Fibroblast of skin of left biceps (primary cell): Measurements from ENCODE around the gene TAPBPL.
"Not testable (repeated sequence)": the region's sequence is repeated elsewhere in the genome, so short reads cannot be mapped to it uniquely, and the experiment has no call there.

Experiments
- DNase-seq, 2 experiments: peaks; one replicate each; pipeline ENCODE4 v3.0.0-alpha.2; 2013; ENCODE audit warnings: low read depth in 2 of 2

TAPBPL gene

DNA sequence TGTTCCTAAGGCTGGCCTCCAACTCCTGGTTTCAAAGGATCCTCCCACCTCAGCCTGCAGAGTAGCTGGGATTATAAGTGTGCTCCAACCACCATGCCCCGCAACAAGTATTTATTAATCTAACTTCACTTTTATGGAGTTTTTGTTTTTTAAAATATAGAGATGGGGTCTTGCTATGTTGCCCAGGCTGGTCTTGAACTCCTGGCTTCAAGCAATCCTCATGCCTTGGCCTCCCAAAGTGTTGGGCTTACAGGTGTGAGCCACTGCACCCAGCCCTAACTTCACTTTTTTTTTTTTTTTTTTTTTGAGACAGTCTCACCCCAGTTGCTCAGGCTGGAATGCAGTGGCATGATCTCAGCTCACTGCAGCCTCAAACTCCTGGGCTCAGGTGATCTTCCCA, 38.8 kb downstream of the TAPBPL start:
- DNase-seq = not testable (repeated sequence)

DNA sequence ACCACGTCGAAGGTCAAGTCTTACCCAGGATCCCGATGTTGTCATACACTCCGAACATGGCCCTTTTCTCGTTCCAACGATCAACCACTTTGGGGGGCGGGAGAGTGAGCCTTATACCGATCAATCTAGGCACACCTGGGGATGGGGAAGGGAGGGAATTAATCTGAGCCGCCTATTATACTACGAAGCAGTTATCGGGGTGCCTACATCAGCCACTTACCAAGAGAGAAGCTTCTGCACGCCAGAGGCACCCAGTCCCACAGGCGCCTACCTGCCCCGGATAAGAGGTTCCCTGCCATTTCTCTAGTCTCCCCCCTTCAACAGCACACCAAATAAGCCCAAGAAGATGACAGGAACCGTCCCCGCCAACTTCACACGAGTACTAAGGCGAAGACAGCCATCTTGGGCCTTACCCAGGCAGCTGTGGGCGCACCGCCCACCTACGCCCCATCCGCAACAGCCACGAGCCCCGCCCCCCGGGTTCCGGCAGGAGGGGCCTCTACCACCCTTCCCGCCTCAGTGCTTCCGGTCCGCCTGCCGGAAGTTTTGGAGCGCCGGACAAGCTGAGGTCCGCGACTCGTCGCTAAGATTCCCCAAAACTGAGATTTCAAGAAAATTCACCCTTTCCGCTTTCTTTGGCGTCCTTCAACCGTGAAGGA, 41.1 kb downstream of the TAPBPL start, which contains the start of gene MRPL51:
Gene MRPL51, minus strand, starts transcription at position 425 of the 659 bp plus-strand sequence. Its CDS starts 126 bp downstream, at position 299.
- DNase-seq = peak; percentile 78 to 80

DNA sequence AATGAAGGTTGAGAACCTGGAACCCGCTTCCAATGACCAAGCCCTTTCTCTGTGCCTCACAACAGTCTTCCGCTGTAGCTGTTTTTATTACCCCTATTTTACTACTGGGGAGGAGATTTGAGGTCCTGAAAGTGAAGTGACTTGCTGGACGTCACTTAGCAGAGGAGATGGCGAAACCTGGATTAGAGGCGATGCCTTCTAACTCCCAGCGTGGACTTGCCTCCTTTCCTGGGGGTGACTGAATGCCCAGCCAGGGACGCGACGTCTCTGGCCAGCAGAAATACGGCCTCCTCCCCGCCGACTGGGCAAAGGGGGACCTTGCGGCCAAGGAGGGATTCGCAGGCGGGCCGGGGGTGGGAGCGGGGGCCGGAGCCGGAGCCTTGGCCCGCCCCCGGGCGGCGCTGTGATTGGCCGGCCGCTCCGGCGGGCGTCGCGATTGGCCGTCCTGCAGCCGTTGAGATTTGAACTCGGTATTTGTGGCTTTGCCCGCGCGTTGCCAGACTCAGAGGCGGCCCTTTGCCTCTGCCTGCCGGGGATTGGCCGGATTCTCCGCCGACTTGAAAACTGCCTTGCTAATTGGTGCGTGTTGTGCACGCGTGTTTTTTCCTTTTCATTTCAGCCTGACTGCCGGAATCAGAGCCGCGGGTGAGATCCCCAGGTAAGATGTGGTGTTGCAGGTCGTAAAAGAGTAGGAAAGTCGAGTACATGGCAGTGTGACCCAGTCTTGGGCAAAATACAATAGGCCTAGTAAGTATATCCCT, 41.8 kb downstream of the TAPBPL start, which contains the start of gene NCAPD2:
Gene NCAPD2, plus strand, starts transcription at position 606 of the 761 bp plus-strand sequence. CDS start 997 bp downstream, outside the sequence.
- DNase-seq = peak; percentile 82 to 84

DNA sequence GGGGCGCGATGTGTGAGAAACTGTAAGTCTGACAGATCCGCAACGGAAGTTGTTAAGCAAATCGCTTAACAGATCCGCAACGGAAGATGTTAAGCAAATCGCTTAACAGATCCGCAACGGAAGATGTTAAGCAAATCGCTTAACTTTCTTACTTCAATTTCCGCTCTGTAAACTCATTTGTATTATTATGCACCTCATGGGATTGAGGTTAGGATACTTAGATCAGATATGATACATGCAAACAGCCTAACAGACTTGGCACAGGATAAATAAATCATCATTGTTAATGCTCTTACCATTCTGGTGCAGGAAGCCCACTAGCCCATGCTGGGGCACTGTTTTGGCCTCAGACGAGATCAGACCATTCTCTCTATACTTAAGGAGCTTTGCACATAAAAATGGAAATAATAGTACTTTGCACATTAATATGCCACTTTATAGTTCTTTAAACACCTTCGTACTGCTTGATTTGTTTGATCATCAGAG, 42.5 kb downstream of the TAPBPL start:
- no peak for DNase-seq

DNA sequence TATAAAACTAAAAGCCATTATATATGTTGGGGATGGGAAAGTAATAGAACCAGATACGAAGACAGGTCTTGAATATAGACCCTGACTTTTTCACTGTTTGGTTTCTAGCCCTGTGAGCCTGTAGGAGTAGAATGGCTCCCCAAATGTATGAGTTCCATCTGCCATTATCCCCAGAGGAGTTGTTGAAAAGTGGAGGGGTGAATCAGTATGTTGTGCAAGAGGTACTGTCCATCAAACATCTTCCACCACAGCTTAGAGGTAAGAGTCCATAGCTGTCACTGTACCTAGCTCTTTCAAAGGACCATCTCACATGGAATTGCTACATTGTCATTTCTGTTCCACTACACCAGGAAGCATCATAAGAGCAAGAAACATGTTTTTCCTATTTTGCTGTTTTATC, 43.1 kb downstream of the TAPBPL start:
- no peak for DNase-seq

DNA sequence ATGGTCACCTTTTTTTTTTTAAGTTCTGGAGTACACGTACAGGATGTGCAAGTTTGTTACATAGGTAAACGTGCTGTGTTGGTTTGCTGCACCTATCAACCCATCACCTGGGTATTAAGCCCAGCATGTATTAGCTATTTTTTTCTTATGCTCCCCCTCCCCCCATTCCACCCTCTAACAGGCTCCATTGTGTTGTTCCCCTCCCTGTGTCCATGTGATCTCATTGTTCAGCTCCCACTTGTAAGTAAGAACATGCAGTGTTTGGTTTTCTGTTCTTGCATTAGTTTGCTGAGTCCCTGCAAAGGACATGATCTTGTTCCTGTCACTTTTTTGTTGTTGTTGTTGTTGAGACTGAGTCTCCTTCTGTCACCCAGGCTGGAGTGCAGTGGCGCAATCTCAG, 45.4 kb downstream of the TAPBPL start:
- not testable (repeated sequence) for DNase-seq

DNA sequence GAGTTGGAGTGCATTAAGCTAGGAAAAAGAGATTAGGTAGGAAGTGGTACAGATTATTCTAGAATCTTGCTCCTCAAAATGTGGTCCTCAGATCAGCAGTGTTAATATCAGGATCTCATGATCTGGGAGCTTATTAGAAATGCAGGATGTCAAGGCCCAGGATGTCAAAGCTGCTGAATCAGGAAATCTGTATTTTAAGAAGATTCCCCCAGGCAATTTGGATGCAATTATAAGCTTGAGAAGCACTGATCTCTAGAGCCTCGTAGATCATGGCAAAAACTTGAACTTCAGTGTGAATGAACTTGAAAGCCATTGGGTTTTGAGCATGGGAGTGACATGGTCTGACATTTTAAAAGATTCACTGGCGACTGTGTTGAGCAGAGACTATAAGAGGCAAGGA, 48.6 kb downstream of the TAPBPL start:
- DNase-seq = no peak

DNA sequence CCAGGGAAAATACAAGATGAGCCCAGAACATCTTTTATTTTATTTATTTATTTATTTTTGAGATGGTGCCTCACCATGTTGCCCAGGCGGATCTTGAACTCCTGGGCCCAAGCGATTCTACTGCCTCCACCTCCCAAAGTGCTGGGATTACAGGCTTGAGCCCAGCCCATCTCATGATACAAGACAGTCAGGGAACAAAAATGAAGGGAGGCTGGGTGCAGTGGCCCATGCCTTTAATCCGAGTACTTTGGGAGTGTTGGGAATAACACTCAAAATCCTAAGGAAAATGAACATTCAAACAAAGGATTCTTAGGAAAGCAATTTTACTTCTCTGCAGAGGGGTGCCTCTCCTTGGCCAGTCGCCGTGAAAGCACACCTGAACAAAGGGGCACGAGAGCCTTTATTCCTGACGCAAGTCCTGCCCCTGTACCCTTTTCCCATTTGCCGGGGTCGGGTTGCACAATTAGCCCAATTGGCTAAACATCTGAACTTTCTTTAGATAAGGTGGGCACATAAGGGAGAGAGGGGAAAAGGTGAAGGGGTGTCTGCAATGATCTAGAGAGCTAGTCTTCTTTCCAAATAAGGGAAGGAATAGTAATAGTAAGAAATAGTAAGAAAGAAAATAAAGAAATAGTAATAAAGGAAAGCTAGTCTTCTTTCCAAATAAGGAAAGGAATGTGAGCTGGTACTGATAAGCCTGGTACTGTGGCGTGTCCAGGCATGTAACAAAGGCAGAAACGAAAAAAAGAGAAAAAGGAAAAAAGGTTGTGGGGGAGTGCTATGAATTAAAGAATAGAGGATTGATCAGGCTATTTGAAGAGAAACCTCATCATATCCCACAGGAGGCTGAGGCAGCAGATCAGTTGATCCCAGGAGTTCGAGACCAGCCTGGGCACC, 55.5 kb downstream of the TAPBPL start:
- DNase-seq = no peak

DNA sequence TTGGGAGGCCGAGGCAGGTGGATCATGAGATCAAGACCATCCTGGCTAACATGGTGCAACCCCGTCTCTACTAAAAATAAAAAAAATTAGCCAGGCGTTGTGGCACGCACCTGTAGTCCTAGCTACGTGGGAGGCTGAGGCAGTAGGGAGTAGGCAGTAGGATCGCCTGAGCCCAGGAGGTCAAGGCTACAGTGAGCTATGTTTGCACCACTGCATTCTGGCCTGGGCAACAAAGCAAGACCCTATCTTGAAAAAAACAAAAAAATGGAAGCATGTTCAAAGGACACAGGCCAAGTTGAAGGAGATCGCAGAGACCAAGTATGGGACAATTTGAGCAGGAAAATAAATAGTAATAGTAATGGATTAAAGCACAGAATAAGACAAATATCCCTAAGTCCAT, 56.2 kb downstream of the TAPBPL start:
- DNase-seq = no peak
